Measurements from ENCODE around the gene ILKAP.

- no peak for TF ChIP-seq CTCF (IDR thresholded peaks at IDR 0.05)
- no peak for TF ChIP-seq EZH2 (IDR thresholded peaks at IDR 0.05; ENCODE audit: borderline replicate concordance, insufficient read depth, low read depth, low read length, poor library complexity, severe bottlenecking)
Observed at GRCh38 chr2:238247002-238247822, 43.7 kb upstream of the ILKAP start.
